Thyroid gland (tissue), 4 donors: Measurements from ENCODE around the gene UCP2.

Source experiments
- POLR2A ChIP-seq, 2 donors: fragments of 450-650 bp; IDR thresholded peaks; one replicate each; pipeline ENCODE4 v1.6.1; 2017; ENCODE audit warnings: antibody characterized with exemption in 2 of 2, mild to moderate bottlenecking in 2 of 2, moderate library complexity in 1 of 2
- TF ChIP-seq, protein P1 (sequence below), 6 experiments: fragments of 200-600 bp in 3 of 6; fragments of 450-650 bp in 3 of 6; sonication (generic) in 3 of 6; IDR thresholded peaks; one replicate each; pipeline ENCODE4 v1.5.1; 2016 to 2019; ENCODE audit warnings: antibody characterized with exemption in 6 of 6, mild to moderate bottlenecking in 2 of 6, inconsistent platforms in 1 of 6, moderate library complexity in 1 of 6

GRCh38 chr11:73981051-73981805, 1.4 kb downstream of the UCP2 start:
- TF ChIP-seq, protein P1, sequence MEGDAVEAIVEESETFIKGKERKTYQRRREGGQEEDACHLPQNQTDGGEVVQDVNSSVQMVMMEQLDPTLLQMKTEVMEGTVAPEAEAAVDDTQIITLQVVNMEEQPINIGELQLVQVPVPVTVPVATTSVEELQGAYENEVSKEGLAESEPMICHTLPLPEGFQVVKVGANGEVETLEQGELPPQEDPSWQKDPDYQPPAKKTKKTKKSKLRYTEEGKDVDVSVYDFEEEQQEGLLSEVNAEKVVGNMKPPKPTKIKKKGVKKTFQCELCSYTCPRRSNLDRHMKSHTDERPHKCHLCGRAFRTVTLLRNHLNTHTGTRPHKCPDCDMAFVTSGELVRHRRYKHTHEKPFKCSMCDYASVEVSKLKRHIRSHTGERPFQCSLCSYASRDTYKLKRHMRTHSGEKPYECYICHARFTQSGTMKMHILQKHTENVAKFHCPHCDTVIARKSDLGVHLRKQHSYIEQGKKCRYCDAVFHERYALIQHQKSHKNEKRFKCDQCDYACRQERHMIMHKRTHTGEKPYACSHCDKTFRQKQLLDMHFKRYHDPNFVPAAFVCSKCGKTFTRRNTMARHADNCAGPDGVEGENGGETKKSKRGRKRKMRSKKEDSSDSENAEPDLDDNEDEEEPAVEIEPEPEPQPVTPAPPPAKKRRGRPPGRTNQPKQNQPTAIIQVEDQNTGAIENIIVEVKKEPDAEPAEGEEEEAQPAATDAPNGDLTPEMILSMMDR (IDR thresholded peaks at IDR 0.05) = no peak
- TF ChIP-seq POLR2A (IDR thresholded peaks at IDR 0.05) = no peak
